ENCODE data around the gene TNKS1BP1.

The TNKS1BP1 gene

GRCh38 chr11:57325735-57326048 is 940 bp upstream of the TNKS1BP1 start:
- no peak for DNase-seq

GRCh38 chr11:57324154-57324885 is 432 bp downstream of the TNKS1BP1 start:
- DNase-seq: peak; percentile 43

- DNase-seq: no peak
Observed at GRCh38 chr11:57323855-57324153, 948 bp downstream of the TNKS1BP1 start.

- DNase-seq: no peak
Observed at GRCh38 chr11:57323167-57323854, 1.4 kb downstream of the TNKS1BP1 start.

- DNase-seq: peak; percentile 63
Observed at GRCh38 chr11:57322256-57323166, 2.2 kb downstream of the TNKS1BP1 start.

- peak; percentile 94 for DNase-seq
Observed at GRCh38 chr11:57321388-57322255, 3.1 kb downstream of the TNKS1BP1 start.

- DNase-seq: no peak
Observed at GRCh38 chr11:57320719-57321387, 3.9 kb downstream of the TNKS1BP1 start.

- no peak for DNase-seq
Observed at GRCh38 chr11:57320067-57320718, 4.6 kb downstream of the TNKS1BP1 start.

- no peak for DNase-seq
Observed at GRCh38 chr11:57318178-57318577, 6.6 kb downstream of the TNKS1BP1 start.

- DNase-seq: no peak
Observed at GRCh38 chr11:57316017-57316416, 8.7 kb downstream of the TNKS1BP1 start.

- DNase-seq: peak; percentile 39
Observed at GRCh38 chr11:57315491-57315890, 9.3 kb downstream of the TNKS1BP1 start.

- no peak for DNase-seq
Observed at GRCh38 chr11:57314221-57314973, 10.4 kb downstream of the TNKS1BP1 start.

- no peak for DNase-seq
Observed at GRCh38 chr11:57313788-57314135, 11.0 kb downstream of the TNKS1BP1 start.

GRCh38 chr11:57313071-57313787 is 11.5 kb downstream of the TNKS1BP1 start:
- DNase-seq: no peak

GRCh38 chr11:57312511-57313021 is 12.2 kb downstream of the TNKS1BP1 start:
- DNase-seq: no peak

GRCh38 chr11:57311109-57311936 is 13.4 kb downstream of the TNKS1BP1 start:
- peak; percentile 92 for DNase-seq

- no peak for DNase-seq
Observed at GRCh38 chr11:57310630-57311086, 14.1 kb downstream of the TNKS1BP1 start.

GRCh38 chr11:57310091-57310490 is 14.7 kb downstream of the TNKS1BP1 start:
- DNase-seq: no peak
